GM23338 (cell line): ENCODE results near the gene CRACDL. TPM values are rescaled to one million over a fixed set of nuclear protein-coding genes. Genes with fewer than 3 reads are reported as not detected.

Experiments
- ATAC-seq: fragments of 200-7000 bp; cut with Tn5 transposase; 3 replicates; pipeline ENCODE4 v1.9.1; 2020
- DNase-seq: peaks from one replicate; pipeline ENCODE4 v3.0.0-alpha.2; 2015; ENCODE audit warnings: low spot score
- H2AFZ ChIP-seq: fragments of 200-600 bp; sonication (generic); 2 replicates; pipeline ENCODE4 v1.8.0; 2016; ENCODE audit warnings: antibody characterized with exemption, mild to moderate bottlenecking, moderate library complexity
- H3F3A ChIP-seq: fragments of 200-600 bp; sonication (generic); replicated peaks from 2 replicates; pipeline ENCODE4 v1.8.0; 2017; ENCODE audit warnings: antibody characterized with exemption, mixed run types, low read depth
- H3K27ac ChIP-seq: fragments of 200-600 bp; sonication (generic); 2 replicates; pipeline ENCODE4 v1.6.1; 2016; ENCODE audit warnings: low read depth
- H3K27me3 ChIP-seq: fragments of 200-600 bp; sonication (generic); 2 replicates; pipeline ENCODE4 v1.8.0; 2016; ENCODE audit warnings: mild to moderate bottlenecking, mixed run types, moderate library complexity; ENCODE audit not compliant: insufficient read depth
- H3K36me3 ChIP-seq: fragments of 200-600 bp; sonication (generic); 2 replicates; pipeline ENCODE4 v1.8.0; 2016; ENCODE audit warnings: mild to moderate bottlenecking; ENCODE audit not compliant: insufficient read depth
- H3K4me1 ChIP-seq: fragments of 200-600 bp; sonication (generic); 2 replicates; pipeline ENCODE4 v1.8.0; 2016; ENCODE audit warnings: mild to moderate bottlenecking, moderate library complexity; ENCODE audit not compliant: insufficient read depth
- H3K4me2 ChIP-seq: fragments of 200-600 bp; sonication (generic); 2 replicates; pipeline ENCODE4 v1.7.1; 2017; ENCODE audit warnings: mixed run types
- H3K4me3 ChIP-seq: fragments of 200-600 bp; sonication (generic); 2 replicates; pipeline ENCODE4 v1.6.1; 2016; ENCODE audit warnings: mixed run types
- H3K79me2 ChIP-seq: fragments of 200-600 bp; sonication (generic); replicated peaks from 2 replicates; pipeline ENCODE4 v1.8.0; 2017; ENCODE audit warnings: mild to moderate bottlenecking; ENCODE audit not compliant: insufficient read depth
- H3K9me2 ChIP-seq: fragments of 200-600 bp; sonication (generic); 2 replicates; pipeline ENCODE4 v1.8.0; 2017; ENCODE audit not compliant: insufficient read depth
- H4K20me1 ChIP-seq: fragments of 200-600 bp; sonication (generic); replicated peaks from 2 replicates; pipeline ENCODE4 v1.8.0; 2017; ENCODE audit warnings: mild to moderate bottlenecking; ENCODE audit not compliant: insufficient read depth
- H3K27ac Mint-ChIP-seq: 2 replicates; pipeline ENCODE4 v1.8.0; 2020; ENCODE audit warnings: inconsistent platforms, mild to moderate bottlenecking, moderate library complexity, mixed read lengths
- H3K27me3 Mint-ChIP-seq: 3 replicates; pipeline ENCODE4 v1.8.0; 2022; ENCODE audit warnings: low read depth, mild to moderate bottlenecking, moderate library complexity, mixed read lengths, inconsistent platforms; ENCODE audit not compliant: insufficient read depth, poor library complexity
- H3K36me3 Mint-ChIP-seq: 3 replicates; pipeline ENCODE4 v1.8.0; 2021; ENCODE audit warnings: low read depth, mild to moderate bottlenecking, inconsistent platforms, moderate library complexity, mixed read lengths
- H3K4me1 Mint-ChIP-seq: 3 replicates; pipeline ENCODE4 v1.8.0; 2020; ENCODE audit warnings: mild to moderate bottlenecking, inconsistent platforms, mixed read lengths
- H3K4me3 Mint-ChIP-seq: 3 replicates; pipeline ENCODE4 v1.8.0; 2021; ENCODE audit warnings: moderate library complexity, mild to moderate bottlenecking, inconsistent platforms, mixed read lengths
- H3K9me3 Mint-ChIP-seq: 3 replicates; pipeline ENCODE4 v1.8.0; 2020; ENCODE audit warnings: moderate library complexity, mild to moderate bottlenecking, inconsistent platforms, mixed read lengths
- EZH2phosphoT487 ChIP-seq: fragments of 200-600 bp; sonication (generic); IDR thresholded peaks from one replicate; pipeline ENCODE4 v1.8.1; 2018; ENCODE audit warnings: antibody characterized with exemption; ENCODE audit not compliant: unreplicated experiment
- JUNB ChIP-seq: IDR thresholded peaks from one replicate; pipeline ENCODE4 v1.6.1; 2016; ENCODE audit warnings: antibody characterized with exemption; ENCODE audit not compliant: unreplicated experiment
- NANOG ChIP-seq: IDR thresholded peaks from 2 replicates; pipeline ENCODE4 v1.6.1; 2016; ENCODE audit warnings: antibody characterized with exemption, borderline replicate concordance
- POLR2AphosphoS5 ChIP-seq: IDR thresholded peaks from 2 replicates; pipeline ENCODE4 v1.6.1; 2016; ENCODE audit warnings: antibody characterized with exemption, low read depth
- ZNF114 ChIP-seq: fragments of 250-450 bp; sonication (Bioruptor Pico); IDR thresholded peaks from 2 replicates; pipeline ENCODE4 v1.5.0; 2020; ENCODE audit warnings: mild to moderate bottlenecking, moderate library complexity
- ZNF331 ChIP-seq: fragments of 250-450 bp; sonication (Bioruptor Pico); IDR thresholded peaks from 2 replicates; pipeline ENCODE4 v1.5.0; 2020; ENCODE audit warnings: low read depth, mild to moderate bottlenecking, moderate library complexity
- polyA plus RNA-seq: library from polyadenylated mRNA; unstranded; fragments of >200 nt; fragmentation: Nextera tagmentation; extraction: Ambion mirVana; gene quantifications from 2 replicates; pipeline ENCODE4 v1.2.1, GENCODE V29; 2016
- total RNA-seq: library from RNA; depleted of rRNA; stranded (reverse); fragments of >200 nt; shearing (Covaris generic); gene quantifications from 2 replicates; pipeline ENCODE4 v1.2.3, GENCODE V29; 2014
- TF ChIP-seq, protein P1 (sequence below): IDR thresholded peaks from 2 replicates; pipeline ENCODE4 v1.6.1; 2016; ENCODE audit warnings: antibody characterized with exemption
- TF ChIP-seq, protein P2 (sequence below): fragments of 250-450 bp; sonication (Bioruptor Pico); IDR thresholded peaks from 2 replicates; pipeline ENCODE4 v1.5.0; 2020; ENCODE audit warnings: mild to moderate bottlenecking, moderate library complexity
- TF ChIP-seq, protein P3 (sequence below), 2 experiments: fragments of 200-600 bp in 1 of 2; sonication (generic) in 1 of 2; conservative IDR thresholded peaks; 2 replicates each; pipeline versions ENCODE4 v1.5.1 to v1.6.1; 2016 to 2017; ENCODE audit warnings: antibody characterized with exemption in 2 of 2, low read depth in 2 of 2, mild to moderate bottlenecking in 2 of 2, moderate library complexity in 1 of 2
- TF ChIP-seq, protein P4 (sequence below): IDR thresholded peaks from one replicate; pipeline ENCODE4 v1.6.1; 2018; ENCODE audit warnings: antibody characterized with exemption; ENCODE audit not compliant: unreplicated experiment

Gene CRACDL
- total and polyA plus RNA-seq, 2 experiments from 2014 or later, result 0.14 to 0.16 TPM

DNA sequence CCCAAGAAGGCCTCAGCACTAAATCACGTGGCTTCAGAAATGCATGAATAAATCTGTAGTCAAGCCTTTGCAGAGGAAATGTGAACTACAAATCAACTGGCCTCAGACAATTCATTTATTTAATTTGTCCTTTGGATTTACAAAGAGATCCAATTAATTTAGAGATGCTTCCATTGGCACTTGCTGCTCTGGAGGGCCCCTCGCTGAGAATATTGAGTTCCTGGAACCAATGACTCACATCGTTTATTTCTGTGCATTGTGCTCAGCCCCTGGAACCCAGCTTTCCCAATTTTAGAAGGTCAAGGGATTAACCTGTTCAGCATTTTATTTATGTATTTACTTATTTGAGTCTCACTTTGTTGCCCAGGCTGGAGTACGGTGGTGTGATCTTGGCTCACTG, 157.9 kb downstream of the CRACDL start:
- H3K4me1 Mint-ChIP-seq, result peaks cover 13% of the 10 kb centered on the region

More for the DNA sequence above, 157.9 kb downstream of the CRACDL start:
- Histone ChIP-seq H2AFZ (no peak overlapping the region), H3K4me2 (no peak overlapping the region), H3K27ac (no peak overlapping the region), H3K9me2 (peaks cover 12% of the 10 kb centered on the region), H4K20me1 (no peaks in the 10 kb centered on the region), H3K36me3 (no peaks in the 10 kb centered on the region), H3K4me3 (no peak overlapping the region), H3K4me1 (peaks cover 5% of the 10 kb centered on the region), H3K27me3 (no peaks in the 10 kb centered on the region), H3K79me2 (no peaks in the 10 kb centered on the region), H3F3A (no peaks in the 10 kb centered on the region)
- Mint-ChIP-seq H3K27ac (no peak overlapping the region), H3K36me3 (peaks cover 5% of the 10 kb centered on the region; the same call in 2 of the 3 replicates), H3K4me3 (no peak overlapping the region), H3K9me3 (peaks cover 16% of the 10 kb centered on the region), H3K27me3 (peaks cover 7% of the 10 kb centered on the region)
- TF ChIP-seq EZH2phosphoT487 (no peak), POLR2AphosphoS5 (no peak), ZNF331 (CRISPR knock-in tag) (no peak), JUNB (no peak), NANOG (no peak), ZNF114 (CRISPR knock-in tag) (no peak)
- TF ChIP-seq, protein P1, sequence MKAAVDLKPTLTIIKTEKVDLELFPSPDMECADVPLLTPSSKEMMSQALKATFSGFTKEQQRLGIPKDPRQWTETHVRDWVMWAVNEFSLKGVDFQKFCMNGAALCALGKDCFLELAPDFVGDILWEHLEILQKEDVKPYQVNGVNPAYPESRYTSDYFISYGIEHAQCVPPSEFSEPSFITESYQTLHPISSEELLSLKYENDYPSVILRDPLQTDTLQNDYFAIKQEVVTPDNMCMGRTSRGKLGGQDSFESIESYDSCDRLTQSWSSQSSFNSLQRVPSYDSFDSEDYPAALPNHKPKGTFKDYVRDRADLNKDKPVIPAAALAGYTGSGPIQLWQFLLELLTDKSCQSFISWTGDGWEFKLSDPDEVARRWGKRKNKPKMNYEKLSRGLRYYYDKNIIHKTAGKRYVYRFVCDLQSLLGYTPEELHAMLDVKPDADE, result no peak
- TF ChIP-seq, protein P2, sequence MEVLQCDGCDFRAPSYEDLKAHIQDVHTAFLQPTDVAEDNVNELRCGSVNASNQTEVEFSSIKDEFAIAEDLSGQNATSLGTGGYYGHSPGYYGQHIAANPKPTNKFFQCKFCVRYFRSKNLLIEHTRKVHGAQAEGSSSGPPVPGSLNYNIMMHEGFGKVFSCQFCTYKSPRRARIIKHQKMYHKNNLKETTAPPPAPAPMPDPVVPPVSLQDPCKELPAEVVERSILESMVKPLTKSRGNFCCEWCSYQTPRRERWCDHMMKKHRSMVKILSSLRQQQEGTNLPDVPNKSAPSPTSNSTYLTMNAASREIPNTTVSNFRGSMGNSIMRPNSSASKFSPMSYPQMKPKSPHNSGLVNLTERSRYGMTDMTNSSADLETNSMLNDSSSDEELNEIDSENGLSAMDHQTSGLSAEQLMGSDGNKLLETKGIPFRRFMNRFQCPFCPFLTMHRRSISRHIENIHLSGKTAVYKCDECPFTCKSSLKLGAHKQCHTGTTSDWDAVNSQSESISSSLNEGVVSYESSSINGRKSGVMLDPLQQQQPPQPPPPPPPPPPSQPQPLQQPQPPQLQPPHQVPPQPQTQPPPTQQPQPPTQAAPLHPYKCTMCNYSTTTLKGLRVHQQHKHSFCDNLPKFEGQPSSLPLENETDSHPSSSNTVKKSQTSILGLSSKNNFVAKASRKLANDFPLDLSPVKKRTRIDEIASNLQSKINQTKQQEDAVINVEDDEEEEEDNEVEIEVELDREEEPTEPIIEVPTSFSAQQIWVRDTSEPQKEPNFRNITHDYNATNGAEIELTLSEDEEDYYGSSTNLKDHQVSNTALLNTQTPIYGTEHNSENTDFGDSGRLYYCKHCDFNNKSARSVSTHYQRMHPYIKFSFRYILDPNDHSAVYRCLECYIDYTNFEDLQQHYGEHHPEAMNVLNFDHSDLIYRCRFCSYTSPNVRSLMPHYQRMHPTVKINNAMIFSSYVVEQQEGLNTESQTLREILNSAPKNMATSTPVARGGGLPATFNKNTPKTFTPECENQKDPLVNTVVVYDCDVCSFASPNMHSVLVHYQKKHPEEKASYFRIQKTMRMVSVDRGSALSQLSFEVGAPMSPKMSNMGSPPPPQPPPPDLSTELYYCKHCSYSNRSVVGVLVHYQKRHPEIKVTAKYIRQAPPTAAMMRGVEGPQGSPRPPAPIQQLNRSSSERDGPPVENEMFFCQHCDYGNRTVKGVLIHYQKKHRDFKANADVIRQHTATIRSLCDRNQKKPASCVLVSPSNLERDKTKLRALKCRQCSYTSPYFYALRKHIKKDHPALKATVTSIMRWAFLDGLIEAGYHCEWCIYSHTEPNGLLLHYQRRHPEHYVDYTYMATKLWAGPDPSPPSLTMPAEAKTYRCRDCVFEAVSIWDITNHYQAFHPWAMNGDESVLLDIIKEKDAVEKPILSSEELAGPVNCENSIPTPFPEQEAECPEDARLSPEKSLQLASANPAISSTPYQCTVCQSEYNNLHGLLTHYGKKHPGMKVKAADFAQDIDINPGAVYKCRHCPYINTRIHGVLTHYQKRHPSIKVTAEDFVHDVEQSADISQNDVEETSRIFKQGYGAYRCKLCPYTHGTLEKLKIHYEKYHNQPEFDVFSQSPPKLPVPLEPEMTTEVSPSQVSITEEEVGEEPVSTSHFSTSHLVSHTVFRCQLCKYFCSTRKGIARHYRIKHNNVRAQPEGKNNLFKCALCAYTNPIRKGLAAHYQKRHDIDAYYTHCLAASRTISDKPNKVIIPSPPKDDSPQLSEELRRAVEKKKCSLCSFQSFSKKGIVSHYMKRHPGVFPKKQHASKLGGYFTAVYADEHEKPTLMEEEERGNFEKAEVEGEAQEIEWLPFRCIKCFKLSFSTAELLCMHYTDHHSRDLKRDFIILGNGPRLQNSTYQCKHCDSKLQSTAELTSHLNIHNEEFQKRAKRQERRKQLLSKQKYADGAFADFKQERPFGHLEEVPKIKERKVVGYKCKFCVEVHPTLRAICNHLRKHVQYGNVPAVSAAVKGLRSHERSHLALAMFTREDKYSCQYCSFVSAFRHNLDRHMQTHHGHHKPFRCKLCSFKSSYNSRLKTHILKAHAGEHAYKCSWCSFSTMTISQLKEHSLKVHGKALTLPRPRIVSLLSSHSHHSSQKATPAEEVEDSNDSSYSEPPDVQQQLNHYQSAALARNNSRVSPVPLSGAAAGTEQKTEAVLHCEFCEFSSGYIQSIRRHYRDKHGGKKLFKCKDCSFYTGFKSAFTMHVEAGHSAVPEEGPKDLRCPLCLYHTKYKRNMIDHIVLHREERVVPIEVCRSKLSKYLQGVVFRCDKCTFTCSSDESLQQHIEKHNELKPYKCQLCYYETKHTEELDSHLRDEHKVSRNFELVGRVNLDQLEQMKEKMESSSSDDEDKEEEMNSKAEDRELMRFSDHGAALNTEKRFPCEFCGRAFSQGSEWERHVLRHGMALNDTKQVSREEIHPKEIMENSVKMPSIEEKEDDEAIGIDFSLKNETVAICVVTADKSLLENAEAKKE (CRISPR knock-in tag), result no peak
- TF ChIP-seq, protein P3, sequence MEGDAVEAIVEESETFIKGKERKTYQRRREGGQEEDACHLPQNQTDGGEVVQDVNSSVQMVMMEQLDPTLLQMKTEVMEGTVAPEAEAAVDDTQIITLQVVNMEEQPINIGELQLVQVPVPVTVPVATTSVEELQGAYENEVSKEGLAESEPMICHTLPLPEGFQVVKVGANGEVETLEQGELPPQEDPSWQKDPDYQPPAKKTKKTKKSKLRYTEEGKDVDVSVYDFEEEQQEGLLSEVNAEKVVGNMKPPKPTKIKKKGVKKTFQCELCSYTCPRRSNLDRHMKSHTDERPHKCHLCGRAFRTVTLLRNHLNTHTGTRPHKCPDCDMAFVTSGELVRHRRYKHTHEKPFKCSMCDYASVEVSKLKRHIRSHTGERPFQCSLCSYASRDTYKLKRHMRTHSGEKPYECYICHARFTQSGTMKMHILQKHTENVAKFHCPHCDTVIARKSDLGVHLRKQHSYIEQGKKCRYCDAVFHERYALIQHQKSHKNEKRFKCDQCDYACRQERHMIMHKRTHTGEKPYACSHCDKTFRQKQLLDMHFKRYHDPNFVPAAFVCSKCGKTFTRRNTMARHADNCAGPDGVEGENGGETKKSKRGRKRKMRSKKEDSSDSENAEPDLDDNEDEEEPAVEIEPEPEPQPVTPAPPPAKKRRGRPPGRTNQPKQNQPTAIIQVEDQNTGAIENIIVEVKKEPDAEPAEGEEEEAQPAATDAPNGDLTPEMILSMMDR (conservative IDR thresholded peaks at IDR 0.05; ENCODE audit: low read depth in 2 of 2), result no peak
- TF ChIP-seq, protein P4, sequence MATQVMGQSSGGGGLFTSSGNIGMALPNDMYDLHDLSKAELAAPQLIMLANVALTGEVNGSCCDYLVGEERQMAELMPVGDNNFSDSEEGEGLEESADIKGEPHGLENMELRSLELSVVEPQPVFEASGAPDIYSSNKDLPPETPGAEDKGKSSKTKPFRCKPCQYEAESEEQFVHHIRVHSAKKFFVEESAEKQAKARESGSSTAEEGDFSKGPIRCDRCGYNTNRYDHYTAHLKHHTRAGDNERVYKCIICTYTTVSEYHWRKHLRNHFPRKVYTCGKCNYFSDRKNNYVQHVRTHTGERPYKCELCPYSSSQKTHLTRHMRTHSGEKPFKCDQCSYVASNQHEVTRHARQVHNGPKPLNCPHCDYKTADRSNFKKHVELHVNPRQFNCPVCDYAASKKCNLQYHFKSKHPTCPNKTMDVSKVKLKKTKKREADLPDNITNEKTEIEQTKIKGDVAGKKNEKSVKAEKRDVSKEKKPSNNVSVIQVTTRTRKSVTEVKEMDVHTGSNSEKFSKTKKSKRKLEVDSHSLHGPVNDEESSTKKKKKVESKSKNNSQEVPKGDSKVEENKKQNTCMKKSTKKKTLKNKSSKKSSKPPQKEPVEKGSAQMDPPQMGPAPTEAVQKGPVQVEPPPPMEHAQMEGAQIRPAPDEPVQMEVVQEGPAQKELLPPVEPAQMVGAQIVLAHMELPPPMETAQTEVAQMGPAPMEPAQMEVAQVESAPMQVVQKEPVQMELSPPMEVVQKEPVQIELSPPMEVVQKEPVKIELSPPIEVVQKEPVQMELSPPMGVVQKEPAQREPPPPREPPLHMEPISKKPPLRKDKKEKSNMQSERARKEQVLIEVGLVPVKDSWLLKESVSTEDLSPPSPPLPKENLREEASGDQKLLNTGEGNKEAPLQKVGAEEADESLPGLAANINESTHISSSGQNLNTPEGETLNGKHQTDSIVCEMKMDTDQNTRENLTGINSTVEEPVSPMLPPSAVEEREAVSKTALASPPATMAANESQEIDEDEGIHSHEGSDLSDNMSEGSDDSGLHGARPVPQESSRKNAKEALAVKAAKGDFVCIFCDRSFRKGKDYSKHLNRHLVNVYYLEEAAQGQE, result no peak
- DNase-seq, result no peak
- no peak for ATAC-seq
